HG03175 (cell line): ENCODE data around the gene ASGR1.

Experiments
- ATAC-seq: cut with Tn5 transposase; IDR thresholded peaks from one replicate; pipeline ENCODE4 v1.9.1; 2021; ENCODE audit warnings: mild to moderate bottlenecking, moderate library complexity; ENCODE audit not compliant: unreplicated experiment

ASGR1 gene

GRCh38 chr17:7216242-7217112, 37.3 kb upstream of the ASGR1 start:
- ATAC-seq, result no peak

GRCh38 chr17:7215652-7216180, 36.5 kb upstream of the ASGR1 start:
- no peak for ATAC-seq

DNA sequence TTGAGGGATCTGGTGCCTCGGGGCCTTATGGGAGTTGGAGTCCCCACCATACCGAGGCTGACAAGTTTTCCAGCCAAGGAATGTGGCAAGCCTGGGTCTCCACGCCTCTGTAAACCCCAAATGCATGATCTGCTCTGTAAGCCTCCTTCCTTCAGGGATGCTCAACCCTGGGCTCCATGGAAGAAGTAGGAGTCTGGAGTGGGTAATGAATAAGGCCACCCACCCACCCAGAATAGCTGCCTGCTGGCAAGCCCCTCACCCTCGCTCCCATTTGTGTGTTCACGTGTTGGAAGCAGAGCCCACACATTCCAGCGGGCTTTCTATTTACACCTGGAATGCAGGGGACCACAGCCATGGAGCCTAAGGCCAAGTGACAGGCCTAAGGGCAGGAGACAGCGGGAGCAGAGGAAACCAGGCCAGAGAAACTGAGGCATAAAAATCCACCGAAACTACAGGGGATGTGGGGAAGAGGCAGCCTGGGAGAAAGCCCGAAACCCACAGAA, 36.0 kb upstream of the ASGR1 start:
- no peak for ATAC-seq

DNA sequence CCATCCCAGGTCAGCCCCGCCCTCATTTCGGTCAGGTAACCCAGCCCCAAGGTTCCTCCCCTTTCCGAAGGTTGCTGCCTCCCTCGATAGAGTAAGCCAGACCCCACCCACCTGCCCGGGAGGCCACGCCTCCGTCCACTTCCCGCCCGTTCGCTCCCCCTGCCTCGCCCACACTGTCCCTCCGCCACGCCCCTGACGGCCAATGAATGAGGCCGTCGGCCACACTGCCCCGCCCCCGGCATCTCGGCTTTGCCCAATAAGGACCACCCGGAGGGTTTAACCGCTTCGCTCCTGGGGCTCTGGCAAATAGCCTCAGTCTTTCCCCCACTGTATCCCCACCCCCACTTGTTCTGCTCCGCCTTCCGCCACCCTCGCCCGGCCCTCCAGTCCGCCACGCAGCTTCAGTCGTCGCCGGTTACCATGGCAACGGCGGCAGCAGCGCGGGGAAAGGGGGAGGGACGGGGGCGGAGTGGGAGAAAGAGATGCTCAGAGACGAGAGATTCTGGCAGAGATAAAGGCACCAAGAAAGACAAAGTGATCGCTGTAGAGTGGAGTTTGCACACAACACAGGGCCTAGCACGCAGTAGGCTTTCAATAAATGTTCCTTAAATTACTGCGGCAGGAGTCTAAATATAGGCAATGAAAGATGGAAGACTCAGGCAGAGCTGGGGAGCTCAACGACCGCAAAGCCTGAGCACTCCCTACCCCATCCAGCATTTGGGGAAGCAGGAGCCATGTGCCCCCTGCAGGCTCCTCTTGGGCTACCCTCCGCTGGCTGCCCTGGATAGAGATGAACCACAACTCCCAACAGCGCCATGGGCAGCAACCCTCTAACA, 35.3 kb upstream of the ASGR1 start:
- ATAC-seq, result peak; percentile 76

- ATAC-seq, result no peak
Observed at GRCh38 chr17:7213895-7214299, 34.7 kb upstream of the ASGR1 start.

DNA sequence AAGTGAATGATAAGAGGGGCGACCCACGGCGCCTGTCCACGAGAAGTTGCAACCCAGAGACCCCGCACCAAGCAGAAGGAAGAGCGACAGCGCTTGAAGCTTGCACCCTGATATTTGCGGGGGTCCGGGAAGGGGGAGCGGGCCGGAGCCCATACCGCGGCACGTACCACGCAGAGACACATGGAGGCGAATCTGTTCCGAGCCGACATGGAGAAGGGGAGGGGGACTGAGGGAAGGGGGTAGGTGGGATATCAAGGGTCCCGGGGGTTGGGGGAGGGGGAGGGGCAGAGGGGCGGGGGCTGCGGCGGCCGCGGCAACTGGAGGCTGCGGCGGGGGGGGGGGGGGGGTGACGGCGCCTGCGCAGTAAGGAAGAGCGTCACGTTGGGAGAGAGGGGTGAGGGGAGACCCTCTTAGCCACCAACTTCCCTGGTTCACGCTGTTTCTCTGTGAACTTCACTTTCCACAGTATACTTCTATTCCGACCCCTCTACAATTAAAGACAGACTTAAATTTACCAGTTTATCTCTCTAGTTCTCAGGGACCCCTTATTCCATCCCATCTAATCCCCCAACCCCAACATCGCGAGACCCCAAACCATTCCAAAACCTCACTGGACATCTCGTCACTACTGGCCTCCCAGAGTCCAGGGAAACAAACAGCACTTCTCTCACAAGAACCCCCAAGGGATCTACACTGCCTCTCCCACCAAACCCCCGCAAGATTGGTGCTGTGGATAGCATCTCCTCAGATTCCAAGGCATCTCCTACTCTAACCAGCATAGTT, 32.5 kb upstream of the ASGR1 start:
- ATAC-seq, result no peak

- ATAC-seq, result no peak
Observed at GRCh38 chr17:7208754-7209460, 29.7 kb upstream of the ASGR1 start.

- ATAC-seq, result no peak
Observed at GRCh38 chr17:7208027-7208571, 28.9 kb upstream of the ASGR1 start.

GRCh38 chr17:7207120-7208001, 28.2 kb upstream of the ASGR1 start:
- ATAC-seq, result no peak

- ATAC-seq, result no peak
Observed at GRCh38 chr17:7205561-7205960, 26.4 kb upstream of the ASGR1 start.

- peak; percentile 82 for ATAC-seq
Observed at GRCh38 chr17:7204828-7205461, 25.8 kb upstream of the ASGR1 start.

DNA sequence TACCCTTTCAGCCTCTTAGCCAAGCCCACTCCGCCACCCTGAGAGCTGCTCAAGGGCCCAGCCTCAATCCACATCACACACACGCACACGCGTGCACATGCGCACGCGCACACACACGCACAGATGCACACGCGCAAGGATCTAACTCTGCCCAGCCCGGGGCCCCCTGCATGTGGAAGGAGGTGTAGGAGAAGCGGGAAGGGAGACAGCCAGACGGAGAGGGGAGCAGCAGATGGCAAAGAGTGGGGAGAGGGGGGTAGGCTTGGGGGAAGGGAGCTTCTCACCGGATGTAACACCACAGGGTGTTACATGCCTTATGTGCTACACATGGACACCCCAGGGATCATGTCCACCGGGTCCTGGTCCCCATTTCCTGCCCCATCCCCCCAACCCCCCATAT, 25.2 kb upstream of the ASGR1 start:
- no peak for ATAC-seq

- no peak for ATAC-seq
Observed at GRCh38 chr17:7203391-7203790, 24.2 kb upstream of the ASGR1 start.

- no peak for ATAC-seq
Observed at GRCh38 chr17:7196651-7197401, 17.7 kb upstream of the ASGR1 start.

DNA sequence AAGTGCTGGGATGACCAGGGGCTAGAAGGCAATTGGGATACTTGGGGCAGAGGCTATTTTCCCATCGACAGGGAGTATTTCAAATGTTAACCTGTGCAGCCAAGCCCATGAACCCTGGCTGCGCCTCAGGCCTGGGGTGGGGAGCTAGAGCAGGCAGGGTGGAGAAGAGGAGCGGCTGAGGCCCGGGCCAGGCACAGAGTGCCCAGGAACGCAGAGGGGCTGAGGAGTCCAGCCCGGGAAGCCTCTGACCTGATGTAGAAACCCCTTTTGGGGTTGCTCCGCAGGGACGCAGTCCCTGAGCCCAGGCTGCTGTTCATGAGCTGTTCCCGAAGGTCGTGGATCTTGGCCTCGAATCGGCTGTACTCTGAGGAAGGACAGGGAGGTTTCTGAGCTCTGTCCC, 16.8 kb upstream of the ASGR1 start:
- ATAC-seq, result no peak

DNA sequence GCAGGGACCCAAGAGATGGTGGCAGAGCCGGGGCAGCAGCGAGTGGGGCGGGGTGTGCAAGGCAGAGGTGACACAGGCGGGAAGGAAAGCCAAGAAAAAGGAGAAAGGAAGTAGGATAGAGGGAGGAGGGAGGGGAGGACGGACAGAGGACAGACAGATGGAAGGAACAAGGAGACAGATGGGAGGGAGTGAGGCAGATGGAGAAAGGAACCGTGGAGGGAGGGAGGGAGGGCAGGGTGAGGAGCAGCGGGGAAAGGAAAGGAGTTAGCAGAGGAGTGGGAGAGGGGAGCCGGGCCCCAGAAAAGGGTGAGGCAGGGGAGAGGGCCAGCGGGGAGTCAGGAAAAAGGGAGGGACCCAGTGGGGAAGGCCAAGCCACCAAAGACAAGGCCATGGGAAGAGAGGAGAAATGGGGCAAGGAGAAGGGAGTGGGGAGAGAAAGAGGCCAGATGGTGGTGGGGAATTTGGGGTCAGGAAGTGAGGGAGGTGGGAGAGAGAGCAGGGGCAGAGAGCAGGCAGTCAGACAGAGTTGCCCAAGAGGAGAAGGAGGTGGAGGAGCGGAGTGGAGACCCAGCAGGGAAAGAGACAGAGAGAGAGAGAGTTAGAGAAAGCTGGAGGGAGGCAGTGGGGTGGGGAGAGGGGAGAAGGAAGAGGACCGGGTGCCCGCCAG, 13.2 kb upstream of the ASGR1 start:
- ATAC-seq, result no peak

DNA sequence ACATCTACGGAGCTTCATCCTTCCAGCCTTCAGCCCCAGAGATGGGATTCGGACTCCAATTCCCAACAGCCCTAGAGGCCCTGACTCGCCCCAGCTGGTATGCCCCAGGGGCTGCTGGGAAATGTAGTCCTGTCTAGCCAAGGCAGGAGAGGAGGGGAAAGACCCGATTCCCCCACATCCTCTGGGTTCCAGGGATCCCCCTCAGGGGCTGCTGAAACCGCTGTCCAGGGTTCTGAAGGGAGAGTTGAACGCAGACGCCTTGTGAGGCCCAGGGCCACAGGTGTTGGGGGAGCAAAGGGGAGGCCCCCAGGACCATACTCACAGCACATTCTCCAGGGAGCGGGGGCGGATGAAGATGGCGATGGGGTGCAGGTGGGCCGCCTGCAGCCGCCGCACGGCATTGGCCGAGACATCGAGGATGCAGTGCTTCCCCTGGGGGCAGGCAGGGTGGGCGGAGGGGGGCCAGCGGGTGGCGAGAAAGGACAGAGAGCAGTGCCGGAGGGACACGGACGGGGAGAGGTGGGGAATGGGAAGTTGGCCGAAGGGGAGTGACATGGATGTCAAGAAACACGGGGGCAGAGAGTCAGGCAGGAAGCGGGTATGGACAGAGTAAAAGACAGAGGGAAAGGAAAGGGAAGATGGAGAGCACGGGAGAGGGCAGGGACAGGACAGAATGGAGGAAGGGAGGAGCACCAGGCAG, 12.6 kb upstream of the ASGR1 start:
- ATAC-seq, result no peak
